Measurements from ENCODE around the gene DNAH17.

The DNAH17 gene

GRCh38 chr17:78544881-78545755, 32.1 kb downstream of the DNAH17 start:
- DNase-seq: no peak

- no peak for DNase-seq
Measured at GRCh38 chr17:78541488-78542206, 35.5 kb downstream of the DNAH17 start.

GRCh38 chr17:78539781-78540180, 37.4 kb downstream of the DNAH17 start:
- DNase-seq: no peak

GRCh38 chr17:78538033-78538776, 39.0 kb downstream of the DNAH17 start:
- DNase-seq: no peak

- no peak for DNase-seq
Measured at GRCh38 chr17:78537217-78537860, 39.9 kb downstream of the DNAH17 start.

- DNase-seq: no peak
Measured at GRCh38 chr17:78535273-78536197, 41.7 kb downstream of the DNAH17 start.

- no peak for DNase-seq
Measured at GRCh38 chr17:78534492-78535272, 42.5 kb downstream of the DNAH17 start.

- no peak for DNase-seq
Measured at GRCh38 chr17:78532922-78533640, 44.1 kb downstream of the DNAH17 start.

- peak; percentile 48 for DNase-seq
Measured at GRCh38 chr17:78532311-78532710, 44.9 kb downstream of the DNAH17 start.

- DNase-seq: no peak
Measured at GRCh38 chr17:78530675-78531074, 46.5 kb downstream of the DNAH17 start.

- DNase-seq: peak; percentile 95
Measured at GRCh38 chr17:78529871-78530670, 47.1 kb downstream of the DNAH17 start.

- DNase-seq: no peak
Measured at GRCh38 chr17:78529251-78529650, 47.9 kb downstream of the DNAH17 start.

- DNase-seq: peak; percentile 94
Measured at GRCh38 chr17:78528541-78528940, 48.7 kb downstream of the DNAH17 start.

- no peak for DNase-seq
Measured at GRCh38 chr17:78527345-78527744, 49.9 kb downstream of the DNAH17 start.

- DNase-seq: no peak
Measured at GRCh38 chr17:78526231-78527025, 50.8 kb downstream of the DNAH17 start.

- no peak for DNase-seq
Measured at GRCh38 chr17:78525511-78526160, 51.6 kb downstream of the DNAH17 start.

- DNase-seq: no peak
Measured at GRCh38 chr17:78524870-78525510, 52.2 kb downstream of the DNAH17 start.

All from NCI-H510A (cell line).